ENCODE measurements around the gene SYAP1. TPM values are rescaled to one million over a fixed set of nuclear protein-coding genes. Genes with fewer than 3 reads are reported as not detected.
A peak's percentile ranks its signal among the peaks of the same experiment; 100 is the strongest.
"Not testable (repeated sequence)": the region's sequence is repeated elsewhere in the genome, so short reads cannot be mapped to it uniquely, and the experiment has no call there.

Gene SYAP1
- total RNA-seq, 1 donor from 2014 or later, result 43.8 TPM

- DNase-seq (ENCODE audit: low spot score), result no peak
Observed at GRCh38 chrX:16722481-16722880, 3.1 kb downstream of the SYAP1 start.

GRCh38 chrX:16725072-16725471 is 5.7 kb downstream of the SYAP1 start:
- DNase-seq (ENCODE audit: low spot score), result no peak

GRCh38 chrX:16726347-16726988 is 7.1 kb downstream of the SYAP1 start:
- DNase-seq (ENCODE audit: low spot score), result not testable (repeated sequence)

GRCh38 chrX:16727637-16728036 is 8.2 kb downstream of the SYAP1 start:
- no peak for DNase-seq (ENCODE audit: low spot score)

GRCh38 chrX:16730450-16730849 is 11.0 kb downstream of the SYAP1 start:
- no peak for DNase-seq (ENCODE audit: low spot score)

- no peak for DNase-seq (ENCODE audit: low spot score)
Observed at GRCh38 chrX:16733013-16733412, 13.6 kb downstream of the SYAP1 start.

- DNase-seq (ENCODE audit: low spot score), result no peak
Observed at GRCh38 chrX:16737024-16737423, 17.6 kb downstream of the SYAP1 start.

- DNase-seq (ENCODE audit: low spot score), result no peak
Observed at GRCh38 chrX:16739574-16739973, 20.2 kb downstream of the SYAP1 start.

GRCh38 chrX:16743604-16744325 is 24.4 kb downstream of the SYAP1 start:
- no peak for DNase-seq (ENCODE audit: low spot score)

GRCh38 chrX:16745102-16745501 is 25.7 kb downstream of the SYAP1 start:
- DNase-seq (ENCODE audit: low spot score), result no peak

- no peak for DNase-seq (ENCODE audit: low spot score)
Observed at GRCh38 chrX:16745659-16746058, 26.2 kb downstream of the SYAP1 start.

- DNase-seq (ENCODE audit: low spot score), result no peak
Observed at GRCh38 chrX:16748425-16748824, 29.0 kb downstream of the SYAP1 start.

GRCh38 chrX:16750136-16750535 is 30.7 kb downstream of the SYAP1 start:
- no peak for DNase-seq (ENCODE audit: low spot score)

- DNase-seq (ENCODE audit: low spot score), result no peak
Observed at GRCh38 chrX:16754019-16754418, 34.6 kb downstream of the SYAP1 start.

GRCh38 chrX:16756724-16757123 is 37.3 kb downstream of the SYAP1 start:
- no peak for DNase-seq (ENCODE audit: low spot score)

GRCh38 chrX:16761500-16761899 is 42.1 kb downstream of the SYAP1 start:
- not testable (repeated sequence) for DNase-seq (ENCODE audit: low spot score)

- DNase-seq (ENCODE audit: low spot score), result no peak
Observed at GRCh38 chrX:16762579-16762978, 43.2 kb downstream of the SYAP1 start.

- no peak for DNase-seq (ENCODE audit: low spot score)
Observed at GRCh38 chrX:16765594-16765993, 46.2 kb downstream of the SYAP1 start.

GRCh38 chrX:16770970-16771482 is 51.6 kb downstream of the SYAP1 start:
- DNase-seq (ENCODE audit: low spot score), result no peak

GRCh38 chrX:16771483-16772398 is 52.3 kb downstream of the SYAP1 start:
- peak; percentile 11 for DNase-seq (ENCODE audit: low spot score)

GRCh38 chrX:16772460-16772859 is 53.0 kb downstream of the SYAP1 start:
- DNase-seq (ENCODE audit: low spot score), result no peak

- DNase-seq (ENCODE audit: low spot score), result no peak
Observed at GRCh38 chrX:16774746-16775145, 55.3 kb downstream of the SYAP1 start.
